ENCODE results near the gene WWC1. TPM values are rescaled to one million over a fixed set of nuclear protein-coding genes. Genes with fewer than 3 reads are reported as not detected.

WWC1 gene
- total RNA-seq, 1 donor from 2014 or later, result 48.6 TPM

DNA sequence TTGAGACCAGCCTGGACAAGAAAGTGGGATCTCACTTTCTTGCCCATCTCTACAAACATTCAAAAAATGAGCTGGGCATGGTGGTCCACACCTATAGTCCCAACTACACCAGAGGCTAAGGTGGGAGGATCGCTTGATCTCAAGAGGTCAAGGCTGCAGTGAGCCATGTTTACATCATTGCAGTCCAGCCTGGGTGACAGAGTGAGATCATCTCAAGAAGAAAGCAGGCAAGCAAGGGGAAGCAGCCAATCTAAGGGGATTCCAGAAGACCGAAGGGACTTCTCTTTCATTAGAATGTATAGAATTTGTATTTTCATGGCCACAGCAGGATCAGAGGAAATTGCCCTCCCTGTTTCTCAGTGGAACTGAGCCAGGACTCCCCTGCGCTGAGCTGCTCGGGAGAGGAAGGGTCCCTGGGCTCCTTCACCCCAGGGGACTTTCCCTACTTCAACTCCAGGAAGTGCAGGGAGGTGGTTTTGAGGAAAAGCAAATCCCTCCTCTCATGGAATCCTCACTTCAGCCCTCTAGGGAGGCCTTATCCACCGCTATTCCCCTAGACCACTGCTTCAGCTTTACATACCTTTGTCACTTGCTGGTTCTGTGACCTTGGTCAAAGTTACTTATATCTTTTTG is 12.1 kb downstream of the WWC1 start:
- Histone ChIP-seq H3K4me2 (ENCODE audit: low read length) (peak overlapping the region; percentile 5), H3K4me1 (ENCODE audit: insufficient read depth, low read length) (peaks cover 22% of the 10 kb centered on the region), H3K9me3 (ENCODE audit: insufficient read depth, low read depth, low read length) (no peaks in the 10 kb centered on the region), H3K79me2 (ENCODE audit: insufficient read depth, low read length) (peaks cover 2% of the 10 kb centered on the region), H3K9ac (ENCODE audit: low read length) (no peak overlapping the region), H3K27me3 (ENCODE audit: insufficient read depth, low read length) (no peaks in the 10 kb centered on the region), H2AFZ (ENCODE audit: low read depth, low read length) (no peak overlapping the region), H4K20me1 (ENCODE audit: insufficient read depth, low read length) (no peaks in the 10 kb centered on the region), H3K27ac (ENCODE audit: low read depth, low read length) (no peak overlapping the region), H3K36me3 (ENCODE audit: insufficient read depth, low read length) (no peaks in the 10 kb centered on the region), H3K4me3 (ENCODE audit: insufficient read depth, low read depth, low read length) (no peak overlapping the region)
- no peak overlapping the region for H3K4me3 Mint-ChIP-seq (ENCODE audit: unreplicated experiment)
- FAIRE-seq, result no peak
- peaks cover 9% of the 10 kb centered on the region for H3K36me3 Mint-ChIP-seq (ENCODE audit: low read depth, unreplicated experiment)
- H3K27ac Mint-ChIP-seq (ENCODE audit: unreplicated experiment), result peak overlapping the region; percentile 20
- no peaks in the 10 kb centered on the region for H3K9me3 Mint-ChIP-seq (ENCODE audit: unreplicated experiment)
- TF ChIP-seq, protein P1, sequence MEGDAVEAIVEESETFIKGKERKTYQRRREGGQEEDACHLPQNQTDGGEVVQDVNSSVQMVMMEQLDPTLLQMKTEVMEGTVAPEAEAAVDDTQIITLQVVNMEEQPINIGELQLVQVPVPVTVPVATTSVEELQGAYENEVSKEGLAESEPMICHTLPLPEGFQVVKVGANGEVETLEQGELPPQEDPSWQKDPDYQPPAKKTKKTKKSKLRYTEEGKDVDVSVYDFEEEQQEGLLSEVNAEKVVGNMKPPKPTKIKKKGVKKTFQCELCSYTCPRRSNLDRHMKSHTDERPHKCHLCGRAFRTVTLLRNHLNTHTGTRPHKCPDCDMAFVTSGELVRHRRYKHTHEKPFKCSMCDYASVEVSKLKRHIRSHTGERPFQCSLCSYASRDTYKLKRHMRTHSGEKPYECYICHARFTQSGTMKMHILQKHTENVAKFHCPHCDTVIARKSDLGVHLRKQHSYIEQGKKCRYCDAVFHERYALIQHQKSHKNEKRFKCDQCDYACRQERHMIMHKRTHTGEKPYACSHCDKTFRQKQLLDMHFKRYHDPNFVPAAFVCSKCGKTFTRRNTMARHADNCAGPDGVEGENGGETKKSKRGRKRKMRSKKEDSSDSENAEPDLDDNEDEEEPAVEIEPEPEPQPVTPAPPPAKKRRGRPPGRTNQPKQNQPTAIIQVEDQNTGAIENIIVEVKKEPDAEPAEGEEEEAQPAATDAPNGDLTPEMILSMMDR (IDR thresholded peaks at IDR 0.05; ENCODE audit: insufficient read depth, low read depth, low read length), result no peak
- TF ChIP-seq EZH2 (IDR thresholded peaks at IDR 0.05; ENCODE audit: insufficient read depth, low read length), result no peak
- no peaks in the 10 kb centered on the region for H3K27me3 Mint-ChIP-seq (ENCODE audit: low read depth, unreplicated experiment)
- no peak for DNase-seq (ENCODE audit: low read depth)
- peaks cover 37% of the 10 kb centered on the region for H3K4me1 Mint-ChIP-seq (ENCODE audit: low read depth, unreplicated experiment)

DNA sequence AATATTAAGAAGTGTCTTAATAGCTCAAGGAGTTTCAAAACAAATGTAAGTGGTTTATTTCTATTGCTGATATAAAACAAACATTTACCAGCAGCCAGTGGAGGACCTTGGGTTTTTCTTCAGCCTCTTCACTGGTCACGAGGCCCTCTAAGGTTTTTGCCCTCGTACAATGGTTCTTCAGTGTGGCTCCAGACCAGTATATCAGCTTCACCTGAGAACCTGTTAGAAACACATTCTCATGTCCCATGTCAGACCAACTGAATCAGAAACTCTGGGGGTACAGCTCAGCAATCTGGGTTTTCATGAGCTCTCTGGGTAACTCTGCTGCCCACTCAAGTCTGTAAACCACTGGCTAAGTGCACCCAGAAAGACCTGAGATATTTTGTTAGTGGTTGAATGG is 12.9 kb downstream of the WWC1 start:
- Histone ChIP-seq H3K4me3 (ENCODE audit: insufficient read depth, low read depth, low read length) (no peak overlapping the region), H3K9ac (ENCODE audit: low read length) (no peak overlapping the region), H3K79me2 (ENCODE audit: insufficient read depth, low read length) (peaks cover 2% of the 10 kb centered on the region), H4K20me1 (ENCODE audit: insufficient read depth, low read length) (no peaks in the 10 kb centered on the region), H3K4me2 (ENCODE audit: low read length) (no peak overlapping the region), H3K27me3 (ENCODE audit: insufficient read depth, low read length) (no peaks in the 10 kb centered on the region), H3K4me1 (ENCODE audit: insufficient read depth, low read length) (peaks cover 22% of the 10 kb centered on the region), H3K9me3 (ENCODE audit: insufficient read depth, low read depth, low read length) (no peaks in the 10 kb centered on the region), H3K27ac (ENCODE audit: low read depth, low read length) (no peak overlapping the region), H2AFZ (ENCODE audit: low read depth, low read length) (no peak overlapping the region), H3K36me3 (ENCODE audit: insufficient read depth, low read length) (no peaks in the 10 kb centered on the region)
- Mint-ChIP-seq H3K9me3 (ENCODE audit: unreplicated experiment) (no peaks in the 10 kb centered on the region), H3K4me1 (ENCODE audit: low read depth, unreplicated experiment) (peaks cover 37% of the 10 kb centered on the region), H3K27me3 (ENCODE audit: low read depth, unreplicated experiment) (no peaks in the 10 kb centered on the region), H3K36me3 (ENCODE audit: low read depth, unreplicated experiment) (peaks cover 15% of the 10 kb centered on the region), H3K4me3 (ENCODE audit: unreplicated experiment) (no peak overlapping the region), H3K27ac (ENCODE audit: unreplicated experiment) (no peak overlapping the region)
- TF ChIP-seq EZH2 (IDR thresholded peaks at IDR 0.05; ENCODE audit: insufficient read depth, low read length), result no peak
- TF ChIP-seq, protein P1 (IDR thresholded peaks at IDR 0.05; ENCODE audit: insufficient read depth, low read depth, low read length), result no peak
- DNase-seq (ENCODE audit: low read depth) (no peak), FAIRE-seq (no peak)

DNA sequence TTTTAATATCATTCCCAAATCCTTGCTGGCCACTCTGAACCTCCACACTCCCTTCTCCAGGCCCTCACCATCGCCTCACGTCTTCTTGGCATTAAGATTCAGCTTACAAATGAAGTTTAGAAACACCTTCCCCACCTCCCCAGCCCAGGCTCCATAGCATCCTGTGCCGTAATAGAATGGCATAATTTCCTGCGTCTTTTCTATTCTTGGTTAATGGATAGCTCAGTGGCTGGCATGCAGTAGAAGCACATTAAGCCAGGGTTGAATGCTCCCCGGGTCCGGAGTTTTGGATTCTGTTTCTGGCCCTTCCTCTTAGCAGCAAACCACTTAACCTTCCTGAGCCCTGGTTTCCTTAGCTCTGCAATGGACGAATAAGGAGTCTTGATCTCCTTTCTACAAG is 13.8 kb downstream of the WWC1 start:
- H3K27ac ChIP-seq (ENCODE audit: low read depth, low read length), result no peak overlapping the region
- no peaks in the 10 kb centered on the region for H4K20me1 ChIP-seq (ENCODE audit: insufficient read depth, low read length)
- no peak overlapping the region for H3K4me2 ChIP-seq (ENCODE audit: low read length)
- no peak overlapping the region for H3K9ac ChIP-seq (ENCODE audit: low read length)
- H3K4me3 ChIP-seq (ENCODE audit: insufficient read depth, low read depth, low read length), result no peak overlapping the region
- no peaks in the 10 kb centered on the region for H3K36me3 ChIP-seq (ENCODE audit: insufficient read depth, low read length)
- H3K27me3 ChIP-seq (ENCODE audit: insufficient read depth, low read length), result no peaks in the 10 kb centered on the region
- no peak for TF ChIP-seq EZH2 (IDR thresholded peaks at IDR 0.05; ENCODE audit: insufficient read depth, low read length)
- TF ChIP-seq, protein P1 (IDR thresholded peaks at IDR 0.05; ENCODE audit: insufficient read depth, low read depth, low read length), result no peak
- Mint-ChIP-seq H3K27ac (ENCODE audit: unreplicated experiment) (no peak overlapping the region), H3K4me3 (ENCODE audit: unreplicated experiment) (no peak overlapping the region), H3K4me1 (ENCODE audit: low read depth, unreplicated experiment) (peaks cover 35% of the 10 kb centered on the region), H3K27me3 (ENCODE audit: low read depth, unreplicated experiment) (no peaks in the 10 kb centered on the region), H3K36me3 (ENCODE audit: low read depth, unreplicated experiment) (peaks cover 15% of the 10 kb centered on the region), H3K9me3 (ENCODE audit: unreplicated experiment) (no peaks in the 10 kb centered on the region)
- DNase-seq (ENCODE audit: low read depth) (no peak), FAIRE-seq (no peak)
- peaks cover 2% of the 10 kb centered on the region for H3K79me2 ChIP-seq (ENCODE audit: insufficient read depth, low read length)
- H3K9me3 ChIP-seq (ENCODE audit: insufficient read depth, low read depth, low read length), result no peaks in the 10 kb centered on the region
- H2AFZ ChIP-seq (ENCODE audit: low read depth, low read length), result no peak overlapping the region
- peaks cover 21% of the 10 kb centered on the region for H3K4me1 ChIP-seq (ENCODE audit: insufficient read depth, low read length)
